GM10266 (cell line): ENCODE measurements around the gene SBF2.

Experiments
- DNase-seq: peaks from one replicate; pipeline ENCODE4 v3.0.0; 2012; ENCODE audit errors: extremely low spot score
- CTCF ChIP-seq: IDR thresholded peaks from 2 replicates; pipeline ENCODE4 v1.5.1; 2012; ENCODE audit warnings: mild to moderate bottlenecking, low read depth; ENCODE audit not compliant: control insufficient read depth, insufficient read depth; ENCODE audit errors: missing control alignments

The SBF2 gene

GRCh38 chr11:9776203-9776602 is 517.8 kb downstream of the SBF2 start:
- no peak for TF ChIP-seq CTCF
- DNase-seq = no peak

GRCh38 chr11:9775398-9775779 is 518.6 kb downstream of the SBF2 start:
- no peak for DNase-seq

GRCh38 chr11:9774591-9775397 is 519.2 kb downstream of the SBF2 start:
- TF ChIP-seq CTCF = no peak
- DNase-seq = no peak

More at GRCh38 chr11:9775398-9775779, 518.6 kb downstream of the SBF2 start:
- TF ChIP-seq CTCF = no peak

- DNase-seq = no peak
- no peak for TF ChIP-seq CTCF
Measured at GRCh38 chr11:9774109-9774508, 519.9 kb downstream of the SBF2 start.

- TF ChIP-seq CTCF = no peak
- no peak for DNase-seq
Measured at GRCh38 chr11:9773524-9773923, 520.5 kb downstream of the SBF2 start.

GRCh38 chr11:9772218-9772617 is 521.8 kb downstream of the SBF2 start:
- no peak for TF ChIP-seq CTCF
- no peak for DNase-seq

- DNase-seq = no peak
- no peak for TF ChIP-seq CTCF
Measured at GRCh38 chr11:9771071-9771511, 522.9 kb downstream of the SBF2 start.
